Measurements from ENCODE around the gene CELF2.
"Not testable (repeated sequence)": the region's sequence is repeated elsewhere in the genome, so short reads cannot be mapped to it uniquely, and the experiment has no call there.

The CELF2 gene

DNA sequence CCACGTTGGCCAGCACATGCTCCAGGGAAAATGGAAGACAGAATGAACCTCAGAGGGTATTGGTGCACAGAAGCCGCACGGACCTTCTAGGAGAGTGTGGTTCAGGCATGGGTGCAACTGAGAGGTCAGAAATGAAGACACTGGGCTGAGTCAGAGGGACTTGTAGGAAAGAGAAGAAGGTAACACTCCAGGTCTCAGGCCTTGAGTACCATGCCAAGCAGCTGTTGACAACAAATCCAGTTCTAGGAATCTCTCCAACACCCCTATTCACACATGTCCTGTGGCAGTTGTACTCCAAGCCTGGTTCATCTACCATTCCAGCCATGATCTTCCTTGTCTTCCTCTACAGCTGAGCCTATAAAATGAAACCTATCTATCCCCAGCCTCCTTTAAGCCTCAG, 342.2 kb downstream of the CELF2 start:
- no peak for DNase-seq
- H3K27me3 Mint-ChIP-seq, result no peaks in the 10 kb centered on the region
- H3K9me3 Mint-ChIP-seq, result no peaks in the 10 kb centered on the region
- H3K36me3 Mint-ChIP-seq (ENCODE audit: low read depth), result no peaks in the 10 kb centered on the region
- no peaks in the 10 kb centered on the region for H3K4me1 Mint-ChIP-seq (ENCODE audit: low read depth)
- H3K27ac Mint-ChIP-seq, result no peak overlapping the region
- H3K4me3 Mint-ChIP-seq, result no peak overlapping the region

DNA sequence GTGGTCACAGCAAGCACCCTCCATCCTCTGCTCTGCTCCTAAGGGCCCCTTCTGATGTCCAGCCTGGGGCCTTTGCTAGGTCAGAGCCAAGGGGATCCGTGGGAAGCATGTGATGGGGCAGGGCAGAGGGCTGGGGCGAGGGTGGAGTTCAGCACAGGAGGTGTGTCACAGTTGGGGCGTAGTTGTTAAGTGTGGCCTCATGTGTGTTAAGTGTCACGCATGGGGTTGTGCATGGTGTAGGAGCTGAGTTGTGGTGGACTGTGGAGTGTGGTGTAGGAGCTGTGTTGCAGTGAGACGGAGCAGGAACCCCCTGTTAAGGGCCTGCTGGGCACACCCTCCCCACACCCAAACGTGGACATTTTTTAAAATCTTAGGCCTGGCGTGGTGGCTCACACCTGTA, 345.8 kb downstream of the CELF2 start:
- no peak overlapping the region for H3K27ac Mint-ChIP-seq

GRCh38 chr10:11364241-11364640, 346.6 kb downstream of the CELF2 start:
- no peaks in the 10 kb centered on the region for H3K36me3 Mint-ChIP-seq (ENCODE audit: low read depth)
- DNase-seq, result no peak
- no peaks in the 10 kb centered on the region for H3K9me3 Mint-ChIP-seq
- peaks cover 12% of the 10 kb centered on the region for H3K4me1 Mint-ChIP-seq (ENCODE audit: low read depth)
- no peak overlapping the region for H3K27ac Mint-ChIP-seq
- no peaks in the 10 kb centered on the region for H3K27me3 Mint-ChIP-seq
- H3K4me3 Mint-ChIP-seq, result no peak overlapping the region

More for the DNA sequence above, 345.8 kb downstream of the CELF2 start:
- Mint-ChIP-seq H3K4me1 (ENCODE audit: low read depth) (peaks cover 9% of the 10 kb centered on the region), H3K9me3 (no peaks in the 10 kb centered on the region), H3K36me3 (ENCODE audit: low read depth) (no peaks in the 10 kb centered on the region), H3K27me3 (no peaks in the 10 kb centered on the region), H3K4me3 (no peak overlapping the region)
- no peak for DNase-seq

DNA sequence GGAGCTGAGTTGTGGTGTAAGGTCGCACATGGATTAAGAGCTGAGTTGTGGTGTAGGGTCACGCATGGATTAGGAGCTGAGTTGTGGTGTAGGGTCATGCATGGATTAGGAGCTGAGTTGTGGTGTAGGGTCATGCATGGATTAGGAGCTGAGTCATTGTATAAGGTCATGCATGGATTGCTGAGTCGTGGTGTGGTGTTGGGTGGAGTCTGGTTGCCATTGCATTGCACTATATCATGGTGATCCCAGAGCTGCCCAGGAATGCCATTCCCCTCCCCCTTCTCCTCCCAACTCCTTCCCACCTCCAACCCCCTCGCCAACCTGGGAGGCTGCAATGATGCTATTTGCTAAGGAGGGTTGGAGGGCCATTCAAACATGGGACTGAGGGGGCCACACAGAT, 349.2 kb downstream of the CELF2 start:
- peaks cover 12% of the 10 kb centered on the region for H3K4me1 Mint-ChIP-seq (ENCODE audit: low read depth)
- not testable (repeated sequence) for H3K27ac Mint-ChIP-seq; H3K4me3 Mint-ChIP-seq; DNase-seq; H3K27me3 Mint-ChIP-seq; H3K36me3 Mint-ChIP-seq (ENCODE audit: low read depth); H3K9me3 Mint-ChIP-seq

- no peaks in the 10 kb centered on the region for H3K27me3 Mint-ChIP-seq
- H3K4me1 Mint-ChIP-seq (ENCODE audit: low read depth), result peaks cover 12% of the 10 kb centered on the region
- no peaks in the 10 kb centered on the region for H3K9me3 Mint-ChIP-seq
- DNase-seq, result no peak
- no peaks in the 10 kb centered on the region for H3K36me3 Mint-ChIP-seq (ENCODE audit: low read depth)
- H3K27ac Mint-ChIP-seq, result no peak overlapping the region
- H3K4me3 Mint-ChIP-seq, result no peak overlapping the region
Measured at GRCh38 chr10:11367505-11367904, 349.8 kb downstream of the CELF2 start.

GRCh38 chr10:11373717-11374171, 356.1 kb downstream of the CELF2 start:
- Mint-ChIP-seq H3K4me3 (no peak overlapping the region), H3K27ac (no peak overlapping the region), H3K27me3 (no peaks in the 10 kb centered on the region), H3K9me3 (no peaks in the 10 kb centered on the region), H3K36me3 (ENCODE audit: low read depth) (no peaks in the 10 kb centered on the region), H3K4me1 (ENCODE audit: low read depth) (peaks cover 2% of the 10 kb centered on the region)
- no peak for DNase-seq

GRCh38 chr10:11377267-11377666, 359.6 kb downstream of the CELF2 start:
- Mint-ChIP-seq H3K27ac (no peak overlapping the region), H3K4me1 (ENCODE audit: low read depth) (peaks cover 15% of the 10 kb centered on the region), H3K36me3 (ENCODE audit: low read depth) (no peaks in the 10 kb centered on the region), H3K27me3 (no peaks in the 10 kb centered on the region), H3K9me3 (no peaks in the 10 kb centered on the region), H3K4me3 (no peak overlapping the region)
- DNase-seq, result no peak

DNA sequence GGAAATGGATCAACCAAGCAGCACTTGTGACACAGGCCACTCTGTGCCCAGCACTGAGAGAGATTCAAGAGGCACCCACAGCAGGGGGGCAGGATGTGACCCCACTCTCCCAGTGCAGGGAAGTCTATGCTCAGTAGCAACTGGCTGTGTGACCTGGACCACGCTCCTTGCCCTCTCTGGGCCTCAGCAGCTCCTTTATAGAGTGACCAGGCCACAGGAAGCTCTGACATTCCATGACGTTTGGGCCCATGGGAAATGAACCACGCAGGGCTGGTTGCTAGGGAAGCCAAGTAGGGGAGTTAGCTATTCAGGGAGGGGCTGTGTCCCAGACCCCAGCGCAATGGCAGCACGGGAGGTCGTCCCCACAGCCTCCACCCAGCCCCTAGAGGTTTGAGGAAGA, 361.2 kb downstream of the CELF2 start:
- no peak for DNase-seq
- Mint-ChIP-seq H3K4me3 (no peak overlapping the region), H3K27me3 (no peaks in the 10 kb centered on the region), H3K27ac (no peak overlapping the region), H3K9me3 (no peaks in the 10 kb centered on the region), H3K36me3 (ENCODE audit: low read depth) (no peaks in the 10 kb centered on the region), H3K4me1 (ENCODE audit: low read depth) (peaks cover 15% of the 10 kb centered on the region)

DNA sequence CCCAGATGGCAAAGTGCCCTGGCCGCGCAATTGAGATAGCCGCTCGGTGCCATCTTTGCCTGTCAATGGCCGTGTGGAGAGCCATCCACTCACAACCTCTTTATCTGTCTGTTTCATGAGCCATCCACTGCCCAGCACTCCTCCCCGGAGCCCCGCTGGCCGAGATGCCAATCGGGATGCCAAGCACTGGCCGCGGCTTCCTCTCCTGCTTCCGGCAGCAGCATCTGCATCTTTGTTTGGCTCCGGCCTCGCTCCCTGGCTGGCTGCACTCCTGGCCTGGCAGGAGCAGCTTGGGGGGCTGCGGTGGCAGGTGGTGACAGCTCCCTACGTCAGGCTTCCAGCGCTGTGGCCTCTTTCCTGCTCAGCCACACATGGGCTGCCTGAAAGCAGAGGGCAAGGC, 362.1 kb downstream of the CELF2 start:
- DNase-seq, result no peak
- Mint-ChIP-seq H3K27ac (no peak overlapping the region), H3K4me1 (ENCODE audit: low read depth) (peaks cover 15% of the 10 kb centered on the region)

GRCh38 chr10:11381023-11381422, 363.4 kb downstream of the CELF2 start:
- Mint-ChIP-seq H3K4me1 (ENCODE audit: low read depth) (peaks cover 15% of the 10 kb centered on the region), H3K9me3 (no peaks in the 10 kb centered on the region), H3K36me3 (ENCODE audit: low read depth) (no peaks in the 10 kb centered on the region), H3K4me3 (no peak overlapping the region), H3K27me3 (no peaks in the 10 kb centered on the region), H3K27ac (no peak overlapping the region)
- peak; percentile 38 for DNase-seq

More for the DNA sequence above, 362.1 kb downstream of the CELF2 start:
- Mint-ChIP-seq H3K36me3 (ENCODE audit: low read depth) (no peaks in the 10 kb centered on the region), H3K9me3 (no peaks in the 10 kb centered on the region), H3K4me3 (no peak overlapping the region), H3K27me3 (no peaks in the 10 kb centered on the region)

- no peak for DNase-seq
- no peak overlapping the region for H3K4me3 Mint-ChIP-seq
- H3K27ac Mint-ChIP-seq, result no peak overlapping the region
- peaks cover 15% of the 10 kb centered on the region for H3K4me1 Mint-ChIP-seq (ENCODE audit: low read depth)
- no peaks in the 10 kb centered on the region for H3K27me3 Mint-ChIP-seq
- no peaks in the 10 kb centered on the region for H3K36me3 Mint-ChIP-seq (ENCODE audit: low read depth)
- no peaks in the 10 kb centered on the region for H3K9me3 Mint-ChIP-seq
Measured at GRCh38 chr10:11381511-11381910, 363.8 kb downstream of the CELF2 start.

GRCh38 chr10:11382187-11382586, 364.5 kb downstream of the CELF2 start:
- no peaks in the 10 kb centered on the region for H3K9me3 Mint-ChIP-seq
- no peak overlapping the region for H3K27ac Mint-ChIP-seq
- DNase-seq, result no peak
- H3K36me3 Mint-ChIP-seq (ENCODE audit: low read depth), result no peaks in the 10 kb centered on the region
- no peak overlapping the region for H3K4me3 Mint-ChIP-seq
- H3K4me1 Mint-ChIP-seq (ENCODE audit: low read depth), result peaks cover 15% of the 10 kb centered on the region
- no peaks in the 10 kb centered on the region for H3K27me3 Mint-ChIP-seq

GRCh38 chr10:11386044-11386443, 368.4 kb downstream of the CELF2 start:
- Mint-ChIP-seq H3K9me3 (no peaks in the 10 kb centered on the region), H3K4me3 (no peak overlapping the region), H3K27ac (no peak overlapping the region), H3K4me1 (ENCODE audit: low read depth) (peaks cover 9% of the 10 kb centered on the region), H3K27me3 (no peaks in the 10 kb centered on the region), H3K36me3 (ENCODE audit: low read depth) (no peaks in the 10 kb centered on the region)
- DNase-seq, result no peak

Measured in activated T-cell treated with anti-CD3 and anti-CD28 coated beads, Interleukin-2, amount 50 U/mL, for 24 hours (primary cell).